Neuron (in vitro differentiated cells): Measurements from ENCODE around the gene FLOT1.

Experiments used
- H2AFZ ChIP-seq: one replicate; pipeline ENCODE4 v1.6.1; 2013; ENCODE audit warnings: low read depth, mild to moderate bottlenecking, inconsistent platforms, low read length, moderate library complexity
- H3K27me3 ChIP-seq: one replicate; pipeline ENCODE4 v1.6.1; 2013; ENCODE audit warnings: low read length; ENCODE audit not compliant: insufficient read depth
- H3K36me3 ChIP-seq: one replicate; pipeline ENCODE4 v1.6.1; 2013; ENCODE audit warnings: low read length; ENCODE audit not compliant: insufficient read depth
- H3K4me1 ChIP-seq: one replicate; pipeline ENCODE4 v1.6.1; 2013; ENCODE audit warnings: low read length; ENCODE audit not compliant: insufficient read depth
- H3K4me3 ChIP-seq: 2 replicates; pipeline ENCODE4 v1.5.1; 2013; ENCODE audit warnings: mild to moderate bottlenecking, low read length, moderate library complexity
- H3K9me3 ChIP-seq: one replicate; pipeline ENCODE4 v1.6.1; 2013; ENCODE audit warnings: low read length

The FLOT1 gene

GRCh38 chr6:30742316-30743098 lies at the start of gene FLOT1:
TSS of gene FLOT1 (minus strand) at chr6:30742687. CDS start at chr6:30742189, 498 bp downstream.
- peak within 1 kb of the TSS; percentile 84 for H2AFZ ChIP-seq
- H3K4me1 ChIP-seq = peaks cover 21% of the 10 kb centered on the region
- no peaks in the 10 kb centered on the region for H3K9me3 ChIP-seq
- peak within 1 kb of the TSS; percentile 91 for H3K4me3 ChIP-seq
- no peaks in the 10 kb centered on the region for H3K27me3 ChIP-seq
- H3K36me3 ChIP-seq = peaks cover 35% of the 10 kb centered on the region

GRCh38 chr6:30790724-30791383 lies 48.4 kb upstream of the FLOT1 start:
- H3K4me3 ChIP-seq = no peak overlapping the region
- H3K36me3 ChIP-seq = no peaks in the 10 kb centered on the region
- H2AFZ ChIP-seq = no peak overlapping the region
- no peaks in the 10 kb centered on the region for H3K9me3 ChIP-seq
- H3K27me3 ChIP-seq = no peaks in the 10 kb centered on the region
- H3K4me1 ChIP-seq = no peaks in the 10 kb centered on the region

GRCh38 chr6:30789606-30790005 lies 47.1 kb upstream of the FLOT1 start:
- no peak overlapping the region for H2AFZ ChIP-seq
- H3K27me3 ChIP-seq = no peaks in the 10 kb centered on the region
- H3K4me3 ChIP-seq = no peak overlapping the region
- no peaks in the 10 kb centered on the region for H3K36me3 ChIP-seq
- no peaks in the 10 kb centered on the region for H3K4me1 ChIP-seq
- peaks cover 4% of the 10 kb centered on the region for H3K9me3 ChIP-seq

DNA sequence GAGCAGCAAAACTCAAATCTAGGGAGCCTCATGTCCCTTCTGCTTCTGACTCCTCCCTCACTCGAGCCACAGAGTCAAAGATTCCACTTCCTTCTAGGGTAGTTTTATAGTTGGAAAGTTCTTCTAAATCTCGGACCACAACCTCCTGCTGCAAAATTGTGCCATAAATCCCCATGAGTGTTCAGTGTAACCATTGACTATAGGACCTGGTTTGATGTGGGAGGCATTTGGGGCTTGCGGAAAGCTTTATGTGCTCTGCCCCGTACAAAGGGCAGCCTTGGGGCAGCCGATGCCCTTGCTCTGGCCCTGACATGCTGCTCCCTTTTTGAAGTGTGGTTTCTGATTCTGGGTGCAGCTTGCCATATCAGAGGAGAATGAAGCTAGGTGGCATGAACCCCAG lies 45.5 kb upstream of the FLOT1 start:
- Histone ChIP-seq H3K4me3 (no peak overlapping the region), H2AFZ (no peak overlapping the region), H3K36me3 (no peaks in the 10 kb centered on the region), H3K4me1 (no peaks in the 10 kb centered on the region), H3K9me3 (peaks cover 4% of the 10 kb centered on the region), H3K27me3 (no peaks in the 10 kb centered on the region)

DNA sequence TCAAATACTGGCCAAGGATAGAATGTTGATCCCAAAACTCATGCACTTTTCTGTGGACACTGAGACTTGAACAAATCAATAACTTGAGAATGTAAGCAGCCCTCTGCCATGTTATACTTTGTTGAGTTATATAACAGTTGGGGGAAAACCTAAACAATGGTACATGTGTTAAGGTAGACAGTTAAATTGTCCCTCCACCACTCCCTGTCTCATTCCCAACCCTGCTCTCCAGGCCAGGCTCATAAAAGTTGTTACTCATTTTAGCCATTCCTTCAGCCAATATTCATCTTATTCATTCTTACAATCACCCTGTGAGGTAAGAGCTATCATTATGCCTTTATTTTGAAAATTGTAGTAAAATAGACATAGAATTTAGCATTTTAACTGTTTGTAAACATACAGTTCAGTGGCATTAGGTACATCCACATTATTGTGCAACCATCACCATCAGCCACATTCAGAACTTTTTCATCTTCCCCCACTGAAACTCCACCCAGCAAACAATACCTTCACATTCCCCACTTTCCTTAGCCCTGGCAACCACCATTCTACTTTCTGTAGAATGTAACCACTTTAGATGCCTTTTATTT lies 40.0 kb upstream of the FLOT1 start:
- Histone ChIP-seq H3K27me3 (no peaks in the 10 kb centered on the region), H3K9me3 (peaks cover 4% of the 10 kb centered on the region), H3K4me1 (no peaks in the 10 kb centered on the region), H3K4me3 (no peak overlapping the region), H3K36me3 (no peaks in the 10 kb centered on the region), H2AFZ (no peak overlapping the region)

- Histone ChIP-seq H3K4me1 (no peaks in the 10 kb centered on the region), H3K4me3 (no peak overlapping the region), H3K36me3 (no peaks in the 10 kb centered on the region)
These were observed 39.4 kb upstream of the FLOT1 start for GRCh38 chr6:30781743-30782424.

GRCh38 chr6:30781395-30781742 lies 38.9 kb upstream of the FLOT1 start:
- Histone ChIP-seq H3K9me3 (peaks cover 4% of the 10 kb centered on the region), H3K36me3 (no peaks in the 10 kb centered on the region), H2AFZ (no peak overlapping the region), H3K4me1 (no peaks in the 10 kb centered on the region), H3K4me3 (no peak overlapping the region), H3K27me3 (no peaks in the 10 kb centered on the region)

More at GRCh38 chr6:30781743-30782424, 39.4 kb upstream of the FLOT1 start:
- H2AFZ ChIP-seq = no peak overlapping the region
- peaks cover 4% of the 10 kb centered on the region for H3K9me3 ChIP-seq
- H3K27me3 ChIP-seq = no peaks in the 10 kb centered on the region

GRCh38 chr6:30780642-30780920 lies 38.1 kb upstream of the FLOT1 start:
- Histone ChIP-seq H3K4me1 (no peaks in the 10 kb centered on the region), H3K9me3 (peaks cover 4% of the 10 kb centered on the region), H3K36me3 (no peaks in the 10 kb centered on the region), H3K27me3 (no peaks in the 10 kb centered on the region), H2AFZ (no peak overlapping the region), H3K4me3 (no peak overlapping the region)

- Histone ChIP-seq H3K4me1 (no peaks in the 10 kb centered on the region), H3K4me3 (no peak overlapping the region)
These were observed 37.6 kb upstream of the FLOT1 start for GRCh38 chr6:30779850-30780641.

DNA sequence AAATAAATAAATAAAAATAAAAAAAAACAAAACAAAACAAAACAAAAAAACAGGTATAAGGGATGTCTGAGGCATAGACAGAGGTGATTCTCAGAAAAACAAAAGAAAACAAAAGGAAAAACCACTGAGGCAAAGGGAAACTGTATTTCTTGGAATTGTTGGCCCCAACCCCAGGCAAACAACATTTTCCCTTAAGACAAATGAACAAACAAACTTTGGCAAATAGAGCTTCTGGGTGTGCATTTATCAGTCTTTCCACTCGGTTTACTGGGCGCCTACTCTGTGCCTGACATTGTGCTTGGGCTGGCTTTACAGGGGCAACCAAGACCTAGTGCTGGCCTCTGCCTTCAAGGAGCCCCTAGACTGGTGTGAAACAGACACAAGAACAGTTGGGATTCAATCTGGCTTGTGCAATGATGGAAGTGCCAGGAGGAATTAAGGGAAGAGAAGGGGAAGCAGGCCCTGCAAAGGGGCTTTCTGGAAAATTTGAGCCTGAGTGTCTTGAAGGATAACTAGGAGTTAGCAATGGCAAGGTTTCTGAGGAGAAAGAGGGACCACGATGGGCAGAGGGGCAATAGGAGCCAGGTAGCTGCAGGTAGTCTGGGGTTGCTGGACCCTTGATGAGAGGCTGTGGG lies 35.6 kb upstream of the FLOT1 start:
- no peaks in the 10 kb centered on the region for H3K27me3 ChIP-seq
- H2AFZ ChIP-seq = no peak overlapping the region
- H3K4me3 ChIP-seq = no peak overlapping the region

More at GRCh38 chr6:30779850-30780641, 37.6 kb upstream of the FLOT1 start:
- Histone ChIP-seq H2AFZ (no peak overlapping the region), H3K9me3 (peaks cover under 1% of the 10 kb centered on the region), H3K36me3 (no peaks in the 10 kb centered on the region), H3K27me3 (no peaks in the 10 kb centered on the region)

GRCh38 chr6:30777155-30777485 lies 34.6 kb upstream of the FLOT1 start:
- H3K27me3 ChIP-seq = no peaks in the 10 kb centered on the region
- H2AFZ ChIP-seq = no peak overlapping the region
- H3K4me3 ChIP-seq = no peak overlapping the region
- H3K9me3 ChIP-seq = no peaks in the 10 kb centered on the region
- H3K4me1 ChIP-seq = no peaks in the 10 kb centered on the region
- H3K36me3 ChIP-seq = no peaks in the 10 kb centered on the region

More for the DNA sequence above, 35.6 kb upstream of the FLOT1 start:
- no peaks in the 10 kb centered on the region for H3K4me1 ChIP-seq
- H3K9me3 ChIP-seq = no peaks in the 10 kb centered on the region
- no peaks in the 10 kb centered on the region for H3K36me3 ChIP-seq

DNA sequence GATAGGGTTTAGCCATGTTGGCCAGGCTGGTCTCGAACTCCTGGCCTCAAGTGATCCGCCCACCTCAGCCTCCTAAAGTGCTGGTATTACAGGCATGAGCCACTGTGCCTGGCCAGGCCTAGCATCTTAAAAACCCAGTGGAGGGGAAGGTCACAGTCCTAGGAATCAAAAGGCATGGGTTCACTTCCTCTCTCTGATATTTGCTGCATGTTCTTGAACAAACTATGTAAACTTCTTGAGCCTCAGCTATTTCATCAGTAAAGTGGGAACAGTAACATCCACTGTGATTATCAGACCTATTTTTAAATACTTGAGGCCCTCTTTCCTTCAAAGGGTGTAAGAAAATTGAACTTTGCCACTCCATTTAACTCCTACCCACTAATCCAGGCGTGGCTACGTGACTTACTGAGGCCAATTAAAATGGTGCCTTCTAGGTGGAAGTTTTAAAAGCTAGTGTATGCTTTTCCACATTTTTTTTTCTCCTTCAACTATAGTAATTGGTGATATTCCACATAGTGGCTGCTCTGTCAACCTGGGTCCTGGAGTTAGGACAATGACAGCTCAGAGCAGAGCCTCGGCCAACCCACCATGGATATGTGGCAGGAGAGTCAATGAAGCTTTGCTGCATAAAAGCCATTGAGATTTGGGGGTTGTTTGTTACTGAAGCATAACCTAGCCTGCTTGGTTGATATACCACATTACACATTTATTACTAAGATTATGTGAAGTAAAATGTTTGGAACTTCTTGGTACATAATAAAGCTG lies 34.1 kb upstream of the FLOT1 start:
- H3K4me1 ChIP-seq = no peaks in the 10 kb centered on the region
- H3K27me3 ChIP-seq = no peaks in the 10 kb centered on the region
- H3K4me3 ChIP-seq = no peak overlapping the region
- no peak overlapping the region for H2AFZ ChIP-seq
- no peaks in the 10 kb centered on the region for H3K36me3 ChIP-seq
- H3K9me3 ChIP-seq = no peaks in the 10 kb centered on the region
